Skeletal muscle cell (primary cell): ENCODE data around the gene PLIN5.

Experiments used
- DNase-seq: peaks from one replicate; pipeline ENCODE4 v3.0.0-alpha.2; 2010; ENCODE audit warnings: low read depth
- H3K4me3 ChIP-seq: 2 replicates; pipeline ENCODE4 v1.5.1; 2011; ENCODE audit warnings: low read depth, mild to moderate bottlenecking, control low read depth, low read length, moderate library complexity

PLIN5 gene

DNA sequence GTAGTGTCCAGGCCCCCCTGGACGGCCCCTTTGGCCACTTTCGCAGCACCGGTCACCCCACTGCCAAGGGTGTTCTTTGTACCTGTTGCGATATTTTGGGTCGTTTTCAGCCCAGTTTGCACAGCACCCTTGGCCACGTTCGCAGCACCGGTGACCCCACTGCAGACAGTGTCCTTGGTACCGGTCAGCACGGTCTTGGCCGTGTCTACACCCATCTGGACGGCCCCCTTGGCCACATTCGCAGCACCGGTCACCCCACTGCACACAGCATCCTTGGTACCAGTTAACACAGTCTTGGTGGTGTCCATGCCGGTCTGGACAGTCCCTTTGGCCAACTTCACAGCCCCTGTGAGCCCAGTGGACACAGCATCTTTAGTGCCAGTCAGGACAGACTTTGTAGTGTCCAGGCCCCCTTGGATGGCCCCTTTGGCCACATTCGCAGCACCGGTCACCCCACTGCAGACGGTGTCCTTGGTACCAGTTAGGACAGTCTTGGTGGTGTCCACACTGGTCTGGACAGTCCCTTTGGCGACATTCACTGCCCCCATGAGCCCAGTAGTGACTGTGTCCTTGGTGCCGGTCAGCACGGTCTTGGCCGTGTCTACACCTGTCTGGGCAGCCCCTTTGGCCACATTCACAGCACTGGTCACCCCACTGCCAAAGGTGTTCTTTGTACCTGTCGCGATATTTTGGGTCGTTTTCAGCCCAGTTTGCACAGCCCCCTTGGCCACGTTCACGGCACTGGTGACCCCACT, 23.5 kb downstream of the PLIN5 start:
- DNase-seq: no peak
- H3K4me3 ChIP-seq: no peak overlapping the region

DNA sequence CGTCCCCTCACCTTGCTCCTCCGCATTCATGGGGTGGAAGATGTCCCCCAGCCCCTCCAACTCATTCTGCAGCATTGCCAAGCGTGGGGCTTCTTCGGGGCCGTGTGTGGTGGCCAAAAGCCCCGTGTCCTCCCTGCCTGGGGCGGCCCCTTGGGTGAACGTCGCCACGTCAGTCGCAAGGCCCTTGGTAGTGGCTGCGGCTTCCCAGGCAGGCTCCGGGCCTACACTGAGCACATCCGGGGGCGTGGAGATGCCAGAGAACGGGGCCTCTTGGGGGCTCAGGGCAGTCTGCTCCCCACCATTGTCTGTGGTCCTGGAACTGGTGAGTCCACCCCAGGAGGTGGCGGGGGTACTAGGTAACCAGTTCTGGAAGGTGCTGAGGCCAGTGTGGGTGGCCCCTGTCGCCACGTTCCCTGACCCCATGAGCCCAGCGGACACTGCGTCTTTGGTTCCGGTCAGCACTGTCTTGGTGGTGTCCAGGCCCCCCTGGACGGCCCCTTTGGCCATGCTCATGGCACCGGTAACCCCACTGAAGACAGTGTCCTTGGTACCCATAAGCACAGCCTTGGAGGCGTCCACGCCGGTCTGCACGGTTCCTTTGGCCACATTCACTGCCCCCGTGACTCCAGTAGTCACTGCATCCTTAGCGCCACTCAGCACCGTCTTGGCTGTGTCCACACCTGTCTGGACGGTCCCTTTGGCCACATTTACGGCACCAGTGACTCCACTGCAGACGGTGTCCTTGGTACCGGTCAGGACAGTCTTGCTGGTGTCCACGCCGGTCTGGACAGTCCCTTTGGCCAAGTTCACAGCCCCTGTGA, 24.4 kb downstream of the PLIN5 start:
- no peak for DNase-seq
- H3K4me3 ChIP-seq: no peak overlapping the region

DNA sequence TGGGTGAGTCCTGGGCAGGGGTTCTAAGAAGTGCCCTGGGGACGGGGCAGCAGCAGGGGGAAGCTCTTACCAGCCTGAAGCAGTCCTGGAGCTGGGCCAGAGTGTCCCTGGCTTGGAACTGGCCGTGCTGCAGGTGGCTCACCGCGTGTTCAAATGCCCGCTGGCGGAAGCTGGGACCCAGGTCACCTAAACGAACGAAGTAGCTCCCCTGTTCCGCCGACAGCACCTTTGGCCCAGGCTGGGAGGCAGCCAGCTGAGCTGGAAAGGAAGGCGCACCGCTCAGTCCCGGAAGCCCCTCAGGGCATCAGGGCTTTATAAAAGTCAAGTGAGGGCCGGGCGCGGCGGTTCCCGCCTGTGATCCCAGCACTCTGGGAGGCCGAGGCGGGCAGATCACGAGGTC, 26.3 kb downstream of the PLIN5 start:
- DNase-seq: no peak
- H3K4me3 ChIP-seq: no peak overlapping the region

DNA sequence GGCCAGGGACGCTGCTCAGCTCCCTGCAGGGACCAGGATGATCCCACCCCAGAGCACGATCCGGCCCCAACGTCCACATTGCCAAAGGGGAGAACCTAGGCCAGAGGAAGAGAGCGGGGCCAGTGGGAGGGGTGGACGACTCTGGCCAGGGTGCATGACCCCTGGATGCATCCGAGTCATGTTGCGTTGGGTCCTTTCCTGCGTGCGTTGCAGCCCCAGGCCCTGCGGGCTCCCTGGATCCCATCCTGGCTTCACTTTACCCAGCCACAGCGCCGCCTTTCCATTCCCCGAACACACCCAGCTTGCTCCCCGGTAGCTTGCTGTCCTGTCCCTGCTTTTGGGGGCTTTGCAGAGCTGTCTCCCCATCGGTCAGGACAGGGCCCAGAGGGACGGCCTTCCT, 27.2 kb downstream of the PLIN5 start:
- DNase-seq: no peak
- H3K4me3 ChIP-seq: no peak overlapping the region

DNA sequence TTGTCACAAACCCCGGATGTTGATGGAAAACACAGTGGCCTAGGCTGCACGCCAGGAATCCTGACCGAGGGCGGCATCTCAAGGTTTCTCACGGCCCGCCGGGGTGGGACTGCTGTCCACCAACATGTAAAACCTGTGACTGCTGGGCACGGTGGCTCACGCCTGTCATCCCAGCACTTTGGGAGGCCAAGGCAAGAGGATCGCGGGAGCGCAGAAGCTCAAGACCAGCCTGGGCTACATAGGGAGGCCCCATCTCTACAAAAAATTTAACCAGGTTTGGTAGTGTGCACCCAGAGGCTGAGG, 27.9 kb downstream of the PLIN5 start:
- no peak overlapping the region for H3K4me3 ChIP-seq
- DNase-seq: no peak

DNA sequence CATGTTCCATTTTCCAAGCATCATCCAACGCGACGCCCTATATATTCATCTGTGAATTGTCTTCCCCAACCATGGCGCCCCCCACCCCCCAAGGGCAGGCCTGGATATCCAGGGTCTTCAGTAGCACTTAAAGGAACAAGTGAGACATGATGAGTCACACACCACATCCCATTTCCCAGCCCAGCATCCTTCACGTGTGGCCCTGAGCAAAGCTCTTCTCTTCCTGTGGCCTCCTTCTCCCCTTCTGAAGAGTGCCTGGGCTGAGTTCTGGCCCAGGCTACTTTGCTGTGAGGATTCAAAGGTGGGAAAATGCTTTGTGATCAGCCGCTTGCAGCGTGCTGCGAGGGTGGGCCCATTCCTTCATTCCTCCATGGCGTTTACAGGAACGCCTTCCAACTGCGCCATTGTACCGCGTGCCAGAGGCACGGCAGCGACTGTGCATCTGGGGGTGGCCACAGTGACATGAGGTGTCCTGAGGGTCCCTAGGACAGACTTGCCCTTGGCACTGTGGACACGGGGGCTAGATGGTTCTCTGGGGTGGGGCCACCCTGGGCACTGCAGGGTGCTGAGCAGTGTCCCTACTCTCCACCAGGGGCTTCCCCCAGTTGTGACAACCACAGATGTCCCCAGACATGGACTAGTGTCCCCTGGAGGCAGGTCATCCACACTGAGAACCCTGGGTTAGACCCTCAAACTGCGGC, 28.4 kb downstream of the PLIN5 start:
- no peak overlapping the region for H3K4me3 ChIP-seq
- DNase-seq: no peak

DNA sequence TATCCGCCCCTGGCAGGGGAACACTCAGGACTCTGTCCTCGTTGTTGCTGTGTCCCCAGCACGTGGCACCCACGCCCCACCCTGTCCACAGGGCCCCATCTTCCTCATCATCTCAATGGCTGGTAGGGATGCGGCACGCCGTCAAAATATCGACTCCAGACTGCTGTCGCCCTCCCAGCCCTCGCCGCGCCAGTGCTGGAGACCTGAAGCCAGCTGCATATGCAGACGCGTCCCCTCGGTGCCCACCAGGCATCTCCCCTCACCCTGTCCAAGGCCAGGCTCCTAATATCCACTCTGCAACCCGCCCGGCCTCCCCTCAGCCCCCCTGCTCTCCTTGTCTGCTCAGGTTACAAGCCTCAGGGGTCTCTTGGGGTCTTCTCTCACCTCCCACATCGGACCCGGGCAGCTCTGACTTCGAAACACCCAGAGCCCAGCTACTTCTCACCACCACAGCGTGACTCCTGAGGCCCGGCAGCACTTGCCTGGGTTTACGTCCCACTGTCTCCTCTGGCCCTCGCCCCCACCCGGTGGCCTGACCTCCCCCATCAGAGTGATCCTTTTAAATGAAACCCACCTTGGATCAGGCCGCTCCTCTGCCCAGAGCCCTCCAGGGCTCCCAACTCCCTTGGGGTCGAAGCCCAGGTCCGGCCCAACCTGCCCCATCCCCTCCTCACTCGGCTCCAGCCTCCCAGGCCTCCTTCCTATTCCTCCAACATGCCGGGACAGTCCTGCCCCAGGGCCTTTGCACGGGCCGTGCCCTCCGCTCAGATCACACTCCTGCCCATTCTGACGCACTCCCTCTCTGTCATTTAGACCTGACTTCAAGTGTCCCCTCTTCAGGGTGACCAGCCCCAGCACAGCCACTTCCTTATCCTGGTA, 29.2 kb downstream of the PLIN5 start:
- H3K4me3 ChIP-seq: no peak overlapping the region
- no peak for DNase-seq

DNA sequence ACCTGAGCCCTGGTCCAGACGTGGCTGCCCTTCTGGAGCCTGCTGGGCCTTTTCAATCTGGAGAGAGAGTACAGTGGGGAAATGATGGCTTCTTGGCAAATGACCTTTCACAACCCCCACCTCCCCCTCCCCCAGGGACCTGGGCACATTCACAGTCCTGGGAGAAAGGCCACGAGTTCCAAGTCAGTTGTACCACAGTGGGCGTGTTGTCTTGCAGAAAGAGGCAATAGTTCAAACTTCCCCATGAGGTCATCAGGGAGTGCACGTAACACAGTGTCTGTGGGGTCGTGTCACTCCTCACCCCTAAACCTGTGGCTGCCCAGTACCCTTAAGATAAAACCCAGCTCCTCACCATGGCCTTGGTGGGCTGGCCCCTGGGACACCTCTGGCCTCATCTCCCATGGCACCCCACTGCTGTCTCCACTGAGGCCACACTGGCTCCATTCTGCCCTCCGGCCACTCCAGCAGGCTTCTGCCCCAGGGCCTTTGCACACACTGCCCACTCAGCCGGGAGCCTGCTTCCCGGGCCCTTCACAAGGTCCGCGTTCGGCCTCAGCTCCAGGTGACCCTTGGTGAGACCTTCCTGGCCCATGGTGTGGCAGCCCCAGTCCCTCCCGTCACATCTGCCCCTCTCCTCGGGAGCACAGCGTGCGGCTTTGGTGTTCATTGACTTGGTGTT, 30.0 kb downstream of the PLIN5 start:
- H3K4me3 ChIP-seq: no peak overlapping the region
- no peak for DNase-seq

DNA sequence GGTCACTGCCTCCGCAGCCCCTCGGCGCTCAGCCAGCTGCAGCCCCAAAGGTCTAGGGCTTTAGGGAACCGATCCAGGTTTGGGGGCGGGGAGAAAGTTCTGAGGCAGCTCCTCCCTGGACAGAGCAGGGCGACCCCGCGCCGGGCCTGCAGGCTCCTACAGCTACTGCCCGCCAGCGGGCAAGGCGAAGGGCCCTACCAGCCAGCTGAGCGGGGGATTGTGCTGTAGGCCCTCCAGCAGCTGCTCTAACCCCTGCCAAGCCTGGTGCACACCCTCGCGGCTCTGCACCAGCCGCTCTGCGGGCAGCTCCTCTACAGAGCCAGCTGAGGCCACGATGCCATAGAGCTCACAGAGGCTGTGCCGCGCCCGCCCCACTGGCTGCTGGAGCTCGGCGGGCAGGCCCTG, 30.7 kb downstream of the PLIN5 start:
- DNase-seq: no peak
- H3K4me3 ChIP-seq: no peak overlapping the region

DNA sequence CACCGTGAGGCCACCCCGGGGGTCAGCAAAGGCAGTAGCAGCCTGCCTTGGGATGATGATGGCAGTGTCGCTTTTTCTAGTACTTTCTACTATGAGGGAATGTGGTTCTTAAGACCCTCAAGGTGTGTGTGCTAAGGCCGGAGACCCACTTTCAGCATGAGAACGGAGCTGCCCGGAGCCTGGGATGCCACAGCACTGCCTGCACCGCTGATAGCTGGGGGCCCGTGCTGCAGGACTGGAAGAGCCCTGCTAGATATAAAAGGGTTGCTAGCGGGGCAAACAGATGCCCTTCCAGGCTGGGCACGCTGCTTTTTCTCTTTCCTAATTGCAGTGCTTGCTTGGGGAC, 31.2 kb downstream of the PLIN5 start:
- H3K4me3 ChIP-seq: no peak overlapping the region
- DNase-seq: no peak

DNA sequence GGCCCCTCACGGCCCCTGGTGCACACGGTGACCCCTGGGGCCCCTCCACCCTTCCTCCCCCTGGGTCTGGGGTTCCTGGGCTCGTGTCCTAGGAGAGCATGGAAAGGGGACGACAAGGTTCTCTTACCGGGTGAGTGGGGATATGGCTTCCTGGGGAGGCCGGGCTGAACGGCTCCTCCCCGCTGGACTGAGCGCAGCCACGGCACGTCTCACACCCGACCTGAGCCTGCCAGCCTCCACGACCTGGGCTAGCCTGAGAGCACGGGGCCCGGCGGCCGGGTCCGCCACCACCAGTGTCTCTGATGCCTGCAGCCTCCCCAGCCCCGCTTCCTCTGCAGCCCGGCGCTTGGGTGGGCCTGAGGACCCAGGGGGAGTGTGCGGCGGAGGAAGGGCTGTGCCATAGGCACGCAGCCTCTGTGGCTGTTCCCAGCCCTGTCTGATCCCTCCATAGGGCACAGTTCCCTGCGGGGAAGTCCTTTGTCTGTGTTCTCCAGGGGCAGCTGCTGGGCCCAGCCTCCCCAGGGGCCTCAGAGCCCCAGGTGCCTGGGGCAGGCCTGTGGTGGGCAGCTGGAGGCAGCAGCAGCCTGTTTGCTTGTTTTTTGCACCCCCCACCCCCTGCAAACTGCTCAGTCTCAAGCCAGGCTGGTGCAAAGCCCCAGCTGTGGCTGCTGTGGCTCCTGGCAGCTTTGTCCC, 31.7 kb downstream of the PLIN5 start:
- no peak overlapping the region for H3K4me3 ChIP-seq
- DNase-seq: no peak

DNA sequence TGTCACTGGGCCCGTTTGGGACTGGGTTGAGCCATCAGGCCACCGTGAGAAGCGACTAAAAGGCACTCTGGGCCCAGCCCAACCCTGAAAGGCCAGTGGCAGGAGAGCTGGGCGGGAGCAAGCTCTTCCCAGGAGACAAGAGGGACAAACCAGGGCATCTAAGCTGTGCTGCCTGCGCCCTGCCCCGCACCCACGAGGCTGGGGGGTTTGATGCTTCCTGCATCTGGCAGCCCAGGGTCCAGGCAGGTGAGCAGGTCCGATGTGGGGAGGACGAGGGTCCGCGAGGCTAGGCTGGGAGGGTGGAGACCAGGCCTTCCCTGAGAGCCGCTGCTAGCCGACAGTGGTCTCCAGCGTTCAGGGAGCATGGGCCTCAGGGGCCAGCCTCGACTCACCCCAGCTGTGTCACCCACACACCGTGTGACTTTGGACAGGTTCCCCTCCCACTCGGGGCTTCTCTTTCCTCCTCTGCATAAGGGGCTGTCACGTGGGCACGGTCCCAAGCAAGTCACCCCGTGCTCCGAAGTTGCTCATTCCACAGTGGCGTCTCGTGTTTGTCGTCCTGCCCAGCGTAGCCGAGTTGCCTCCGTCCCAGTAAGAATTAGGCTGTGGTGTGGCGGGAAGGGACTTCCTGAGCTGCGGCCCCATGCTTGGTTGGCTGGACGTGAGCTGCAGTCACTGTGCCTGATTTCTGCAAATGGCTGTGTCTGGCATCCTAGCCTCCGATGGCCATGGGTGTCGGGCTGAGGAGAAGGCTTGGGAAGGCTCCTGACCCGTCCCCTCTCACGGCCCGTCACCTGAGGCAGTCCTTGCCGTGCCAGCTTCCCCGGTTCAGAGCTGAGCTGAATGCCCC, 32.5 kb downstream of the PLIN5 start:
- no peak for DNase-seq
- no peak overlapping the region for H3K4me3 ChIP-seq

DNA sequence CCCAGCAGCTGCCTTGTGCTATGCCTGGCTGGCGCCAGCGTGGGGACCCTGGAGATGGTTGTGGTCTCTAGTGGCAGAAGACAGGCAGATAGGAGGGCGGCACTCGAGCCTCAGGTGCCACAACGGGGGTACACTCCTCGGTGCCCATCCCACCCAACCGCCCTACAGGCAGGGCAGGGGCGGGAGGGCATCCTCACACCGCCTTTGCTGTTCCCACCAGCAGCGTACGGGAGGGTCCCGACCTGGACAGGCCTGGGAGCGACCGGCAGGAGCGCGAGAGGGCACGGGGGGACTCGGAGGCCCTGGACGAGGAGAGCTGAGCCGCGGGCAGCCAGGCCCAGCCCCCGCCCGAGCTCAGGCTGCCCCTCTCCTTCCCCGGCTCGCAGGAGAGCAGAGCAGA, 33.3 kb downstream of the PLIN5 start:
- DNase-seq: no peak
- no peak overlapping the region for H3K4me3 ChIP-seq

DNA sequence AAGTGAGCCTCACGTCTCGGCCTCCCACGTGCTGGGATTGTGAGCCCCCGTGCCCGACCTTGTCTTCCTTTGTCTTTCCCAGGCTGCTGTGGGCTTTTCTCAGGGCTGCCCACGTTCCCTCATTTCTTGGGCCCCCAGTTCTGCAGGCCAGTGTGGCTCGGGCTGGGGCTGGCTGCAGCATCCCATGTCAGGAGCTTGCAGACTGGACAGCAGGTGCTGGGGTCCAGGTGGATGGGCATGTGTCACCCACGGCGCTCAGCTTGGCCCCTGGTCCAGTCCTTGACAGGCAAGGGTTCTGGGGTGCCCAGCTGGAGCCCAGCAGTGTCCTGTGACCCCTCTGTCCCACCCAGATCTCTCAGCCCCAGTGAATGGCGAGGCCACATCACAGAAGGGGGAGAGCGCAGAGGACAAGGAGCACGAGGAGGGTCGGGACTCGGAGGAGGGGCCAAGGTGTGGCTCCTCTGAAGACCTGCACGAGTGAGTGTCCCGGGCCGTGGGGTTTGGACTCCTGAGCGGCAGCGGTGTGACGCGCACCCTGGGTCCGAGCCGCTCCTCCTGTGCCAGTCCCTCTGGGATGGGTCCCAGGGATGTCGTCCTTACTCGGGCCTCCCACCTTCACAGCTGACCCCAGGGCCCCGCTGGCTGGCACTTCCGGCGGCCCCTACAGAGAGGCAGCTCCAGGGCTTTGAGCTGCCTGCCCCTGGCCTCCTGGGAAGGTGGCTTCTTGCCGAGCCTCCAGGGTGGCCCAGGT, 34.0 kb downstream of the PLIN5 start:
- no peak overlapping the region for H3K4me3 ChIP-seq

DNA sequence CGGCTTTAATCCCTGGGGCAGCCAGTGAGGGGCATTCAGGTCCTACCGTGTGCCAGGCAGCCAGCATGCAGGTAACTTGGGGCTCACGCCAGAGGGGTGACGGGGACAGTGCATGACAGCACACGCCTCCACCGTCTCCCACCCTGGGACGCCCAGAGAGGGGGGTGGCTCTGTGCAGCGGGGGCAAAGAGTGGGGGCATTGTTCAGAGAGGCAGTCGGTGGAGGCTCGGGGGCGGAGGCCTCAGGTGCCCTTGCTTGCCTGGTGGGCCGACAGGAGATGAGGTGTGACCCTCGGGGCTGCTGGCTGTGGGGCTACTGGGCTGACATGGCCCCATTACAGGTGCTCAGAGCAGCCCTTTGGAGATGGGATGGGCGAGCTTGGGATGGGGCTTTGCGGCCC, 35.2 kb downstream of the PLIN5 start:
- DNase-seq: no peak
- no peak overlapping the region for H3K4me3 ChIP-seq

More for the DNA sequence above, 34.0 kb downstream of the PLIN5 start:
- DNase-seq: no peak

DNA sequence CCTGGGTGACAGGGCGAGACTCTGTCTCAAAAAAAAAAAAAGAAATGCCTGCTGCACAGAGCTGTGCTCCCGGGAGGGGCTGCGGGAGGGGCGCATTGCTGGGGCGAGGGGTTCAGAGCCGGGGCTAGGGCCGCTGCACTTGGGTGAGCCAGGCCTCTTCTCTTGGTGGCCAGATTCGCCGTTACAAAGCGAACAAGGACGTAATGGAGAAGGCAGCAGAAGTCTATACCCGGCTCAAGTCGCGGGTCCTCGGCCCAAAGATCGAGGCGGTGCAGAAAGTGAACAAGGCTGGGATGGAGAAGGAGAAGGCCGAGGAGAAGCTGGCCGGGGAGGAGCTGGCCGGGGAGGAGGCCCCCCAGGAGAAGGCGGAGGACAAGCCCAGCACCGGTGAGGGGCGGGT, 35.7 kb downstream of the PLIN5 start:
- no peak overlapping the region for H3K4me3 ChIP-seq
- no peak for DNase-seq

DNA sequence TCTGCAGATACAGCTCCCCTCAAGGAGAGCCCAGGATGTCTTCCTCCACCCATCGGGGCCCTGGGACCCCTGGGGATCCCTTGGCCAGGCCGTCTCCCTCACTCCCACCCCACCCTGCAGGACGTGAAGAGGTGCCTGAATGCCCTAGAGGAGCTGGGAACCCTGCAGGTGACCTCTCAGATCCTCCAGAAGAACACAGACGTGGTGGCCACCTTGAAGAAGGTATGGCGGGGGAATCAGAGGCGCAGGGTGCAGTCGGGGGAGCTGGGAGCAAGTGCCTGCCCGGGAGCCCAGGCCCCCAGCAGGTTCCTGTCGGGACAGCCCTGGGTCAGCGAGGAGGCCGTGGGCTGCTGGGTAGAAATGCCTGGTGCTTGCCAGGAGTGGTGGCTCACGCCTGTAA, 36.3 kb downstream of the PLIN5 start:
- H3K4me3 ChIP-seq: no peak overlapping the region
- no peak for DNase-seq
